ENCODE data around the gene DNAJA4. TPM values are rescaled to one million over a fixed set of nuclear protein-coding genes. Genes with fewer than 3 reads are reported as not detected.

The DNAJA4 gene
- total and polyA plus RNA-seq, 2 of the 8 experiments (the other 6 are each of a cell fraction or from before 2014, with no cell fraction given): 3.6 to 6.2 TPM

- Histone ChIP-seq H3K9me3 (ENCODE audit: insufficient read depth in 2 of 2, low read depth in 1 of 2, low read length in 1 of 2) (no peaks in the 10 kb centered on the region), H2BK15ac (ENCODE audit: low read length) (no peak overlapping the region), H3K56ac (replicated peaks; ENCODE audit: insufficient read length, low read depth, low read length) (no peak overlapping the region), H3K4me2 (ENCODE audit: insufficient read depth in 1 of 2, low read depth in 2 of 2, low read length in 2 of 2) (no peak overlapping the region), H4K5ac (ENCODE audit: insufficient read length, low read depth, low read length) (no peak overlapping the region), H2BK120ac (replicated peaks; ENCODE audit: low read depth, low read length) (no peak overlapping the region), H2BK20ac (ENCODE audit: low read length) (no peak overlapping the region), H3K79me2 (ENCODE audit: control insufficient read depth in 1 of 2, insufficient read depth in 2 of 2, low read length in 2 of 2) (no peaks in the 10 kb centered on the region), H3K27ac (ENCODE audit: low read depth, low read length) (no peak overlapping the region), H3K36me3 (ENCODE audit: control insufficient read depth in 2 of 4, insufficient read depth in 4 of 4, low read length in 3 of 4) (no peaks in the 10 kb centered on the region), H3K27me3 (replicated peaks in 1 of 4; ENCODE audit: control insufficient read depth in 3 of 4, extremely low read depth in 1 of 4, insufficient read depth in 3 of 4, low read length in 3 of 4) (no peaks in the 10 kb centered on the region; a peak in 1 of 7 replicates), H3K9ac (replicated peaks in 1 of 4; ENCODE audit: extremely low read depth in 1 of 4, low read depth in 3 of 4, low read length in 3 of 4) (no peak overlapping the region), H3K4ac (replicated peaks; ENCODE audit: insufficient read length, low read depth, low read length) (no peak overlapping the region), H2AK5ac (ENCODE audit: low read depth, low read length) (no peak overlapping the region), H2AFZ (ENCODE audit: low read length) (no peak overlapping the region), H3K79me1 (ENCODE audit: low read depth, low read length) (no peaks in the 10 kb centered on the region), H3K23me2 (ENCODE audit: low read depth, low read length) (no peaks in the 10 kb centered on the region; the same call in 1 of the 2 replicates), H2BK5ac (ENCODE audit: low read depth, low read length) (no peak overlapping the region), H4K91ac (replicated peaks; ENCODE audit: insufficient read length, low read length) (no peak overlapping the region), H4K8ac (ENCODE audit: extremely low read depth, insufficient read depth, low read length) (no peak overlapping the region), H3K14ac (ENCODE audit: insufficient read length) (no peak overlapping the region), H3K4me3 (ENCODE audit: extremely low read depth in 1 of 4, insufficient read depth in 2 of 4, low read depth in 3 of 4, low read length in 4 of 4) (no peak overlapping the region), H2BK12ac (ENCODE audit: low read depth, low read length) (no peak overlapping the region), H3K18ac (ENCODE audit: extremely low read depth, low read length) (no peak overlapping the region), H4K20me1 (replicated peaks in 1 of 2; ENCODE audit: control insufficient read depth in 1 of 2, insufficient read depth in 2 of 2, low read length in 2 of 2) (no peaks in the 10 kb centered on the region), H3K23ac (ENCODE audit: insufficient read length) (no peak overlapping the region), H3K4me1 (replicated peaks in 1 of 4; ENCODE audit: control insufficient read depth in 3 of 4, insufficient read depth in 4 of 4, low read length in 3 of 4) (no peaks in the 10 kb centered on the region)
- CTCF ChIA-PET (ENCODE audit: partially characterized antibody): interaction anchor here (0.6 to 2.9 kb wide), 5 partner anchors 13 to 142 kb away, joined by 3 to 10 read pairs (median 6); no protein-coding TSS in a partner anchor
- no peak for FAIRE-seq
- no peak for DNase-seq (ENCODE audit: low read depth in 1 of 2, low spot score in 2 of 2)
- POLR2A ChIA-PET (ENCODE audit: partially characterized antibody): interaction anchor here (1.9 kb wide), 1 partner anchor 9 kb away, joined by 6 read pairs; the partner anchor contains the start of gene DNAJA4
- WGBS, 2 experiments (ENCODE audit: extremely low coverage in 1 of 2, insufficient coverage in 1 of 2, insufficient read length in 1 of 2, insufficient replicate concordance in 2 of 2, low coverage in 1 of 2, low lambda C conversion rate in 2 of 2, missing lambda C conversion rate in 1 of 2): 78% methylated on average over 1 of the region's 1 CpG; no CpG with 5 or more reads in 1 of the 2 experiments
- TF ChIP-seq SUZ12 (IDR thresholded peaks at IDR 0.05; ENCODE audit: low read length) (no peak), EP300 (IDR thresholded peaks at IDR 0.05; ENCODE audit: borderline replicate concordance in 1 of 2, low read depth in 2 of 2, low read length in 2 of 2) (no peak), TAF1 (IDR thresholded peaks at IDR 0.05; ENCODE audit: low read depth, low read length) (no peak), HDAC6 (IDR thresholded peaks at IDR 0.05; ENCODE audit: low read depth, low read length) (no peak), SAP30 (IDR thresholded peaks at IDR 0.05; ENCODE audit: insufficient read depth, insufficient replicate concordance, low read length) (no peak), JUN (IDR thresholded peaks at IDR 0.05; ENCODE audit: low read depth, low read length) (no peak), CTCF (IDR thresholded peaks at IDR 0.05; ENCODE audit: control extremely low read depth in 1 of 3, insufficient read depth in 1 of 3, low read depth in 1 of 3, low read length in 3 of 3) (no peak), KDM4A (IDR thresholded peaks at IDR 0.05; ENCODE audit: low read depth, low read length, severe bottlenecking) (no peak), GTF2F1 (IDR thresholded peaks at IDR 0.05; ENCODE audit: borderline replicate concordance, low read depth, low read length) (no peak), SP1 (IDR thresholded peaks at IDR 0.05; ENCODE audit: low read depth, low read length) (no peak)
These were observed 8.8 kb upstream of the DNAJA4 start for GRCh38 chr15:78255421-78256043.
